ENCODE data around the gene CDKN2A.

DNA sequence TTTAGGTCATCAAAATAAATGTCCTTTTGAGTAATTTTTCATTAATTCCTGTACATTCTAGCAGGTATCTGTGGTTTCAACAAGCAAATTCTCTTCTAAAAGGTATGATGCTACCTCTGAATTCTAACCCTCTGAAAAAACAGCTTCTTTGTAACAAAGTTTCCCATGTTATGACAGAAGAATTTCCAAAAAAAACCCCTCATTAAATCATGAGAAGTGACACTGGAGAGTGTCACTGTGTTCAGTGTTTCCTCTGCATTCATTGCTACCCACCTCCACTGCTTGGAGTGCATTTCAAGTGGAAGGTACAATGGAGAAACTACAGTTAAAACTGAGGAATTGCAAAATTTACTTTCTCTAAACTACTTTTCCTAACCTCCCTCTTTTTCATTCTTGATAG is 10.1 kb downstream of the CDKN2A start:
- TF ChIP-seq CTCF (IDR thresholded peaks at IDR 0.05; ENCODE audit: insufficient read depth, low read depth, low read length): no peak
- TF ChIP-seq EZH2 (IDR thresholded peaks at IDR 0.05; ENCODE audit: insufficient read depth, low read length): no peak
